Trophoblast cell (in vitro differentiated cells and primary cell): ENCODE data around the gene CDK6.

Experiments used
- DNase-seq, 2 donors: peaks; one replicate each; pipeline ENCODE4 v3.0.0-alpha.2; 2016
- H2AFZ ChIP-seq: 2 replicates; pipeline ENCODE4 v1.6.1; 2013; ENCODE audit warnings: low read length, moderate library complexity, mild to moderate bottlenecking; ENCODE audit not compliant: insufficient read depth, poor library complexity
- H2AK5ac ChIP-seq: 2 replicates; pipeline ENCODE4 v1.6.1; 2013; ENCODE audit warnings: mild to moderate bottlenecking, low read length
- H2BK120ac ChIP-seq: 2 replicates; pipeline ENCODE4 v1.6.1; 2013; ENCODE audit warnings: low read length, mild to moderate bottlenecking, moderate library complexity; ENCODE audit not compliant: insufficient read depth, poor library complexity
- H2BK12ac ChIP-seq: 2 replicates; pipeline ENCODE4 v1.6.1; 2013; ENCODE audit warnings: mild to moderate bottlenecking, low read length, moderate library complexity
- H2BK5ac ChIP-seq: 2 replicates; pipeline ENCODE4 v1.6.1; 2013; ENCODE audit warnings: low read length, low read depth, moderate library complexity, mild to moderate bottlenecking; ENCODE audit not compliant: poor library complexity
- H3K14ac ChIP-seq: 2 replicates; pipeline ENCODE4 v1.6.1; 2013; ENCODE audit warnings: mild to moderate bottlenecking, low read length
- H3K18ac ChIP-seq: 2 replicates; pipeline ENCODE4 v1.6.1; 2013; ENCODE audit warnings: mild to moderate bottlenecking, low read length
- H3K23ac ChIP-seq: 2 replicates; pipeline ENCODE4 v1.6.1; 2013; ENCODE audit warnings: low read length
- H3K27ac ChIP-seq: 2 replicates; pipeline ENCODE4 v1.5.1; 2013; ENCODE audit warnings: low read depth, mild to moderate bottlenecking, inconsistent platforms, low read length, moderate library complexity
- H3K27me3 ChIP-seq: 2 replicates; pipeline ENCODE4 v1.6.1; 2013; ENCODE audit warnings: inconsistent platforms, mild to moderate bottlenecking, low read length, moderate library complexity; ENCODE audit not compliant: insufficient read depth
- H3K36me3 ChIP-seq, 2 experiments: 1 replicate in 1 of 2; 2 replicates in 1 of 2; pipeline ENCODE4 v1.6.1; 2013; ENCODE audit warnings: low read length in 2 of 2, mild to moderate bottlenecking in 2 of 2, moderate library complexity in 1 of 2; ENCODE audit not compliant: insufficient read depth in 2 of 2, control insufficient read depth in 1 of 2
- H3K4ac ChIP-seq: 2 replicates; pipeline ENCODE4 v1.6.1; 2013; ENCODE audit warnings: low read depth, mild to moderate bottlenecking, low read length, moderate library complexity
- H3K4me1 ChIP-seq, 2 experiments: 1 replicate in 1 of 2; 2 replicates in 1 of 2; pipeline ENCODE4 v1.6.1; 2013; ENCODE audit warnings: low read length in 2 of 2, mild to moderate bottlenecking in 2 of 2, moderate library complexity in 1 of 2; ENCODE audit not compliant: insufficient read depth in 2 of 2, control insufficient read depth in 1 of 2
- H3K4me2 ChIP-seq: 2 replicates; pipeline ENCODE4 v1.6.1; 2013; ENCODE audit warnings: inconsistent platforms, mild to moderate bottlenecking, low read length, moderate library complexity
- H3K4me3 ChIP-seq: 2 replicates; pipeline ENCODE4 v1.5.1; 2013; ENCODE audit warnings: mild to moderate bottlenecking, low read depth, low read length, inconsistent platforms
- H3K79me1 ChIP-seq: one replicate; pipeline ENCODE4 v1.6.1; 2013; ENCODE audit warnings: low read length
- H3K79me2 ChIP-seq: 2 replicates; pipeline ENCODE4 v1.6.1; 2013; ENCODE audit warnings: low read length, mild to moderate bottlenecking; ENCODE audit not compliant: control insufficient read depth, insufficient read depth, poor library complexity
- H3K9ac ChIP-seq: 2 replicates; pipeline ENCODE4 v1.6.1; 2013; ENCODE audit warnings: mild to moderate bottlenecking, low read length
- H3K9me3 ChIP-seq: 2 replicates; pipeline ENCODE4 v1.6.1; 2013; ENCODE audit warnings: low read depth, mild to moderate bottlenecking, control low read depth, inconsistent platforms, low read length; ENCODE audit not compliant: insufficient read depth
- H4K12ac ChIP-seq: 2 replicates; pipeline ENCODE4 v1.6.1; 2013; ENCODE audit warnings: low read depth, mild to moderate bottlenecking, low read length, moderate library complexity
- H4K8ac ChIP-seq: 2 replicates; pipeline ENCODE4 v1.6.1; 2013; ENCODE audit warnings: low read depth, mild to moderate bottlenecking, low read length, moderate library complexity
- H4K91ac ChIP-seq: one replicate; pipeline ENCODE4 v1.6.1; 2013; ENCODE audit warnings: low read depth, mild to moderate bottlenecking, low read length, moderate library complexity
- WGBS: extraction: QIAGEN DNeasy Blood & Tissue Kit; methylation state at CpG from one replicate; pipeline ENCODE4 v1.1.7; 2013; ENCODE audit warnings: missing lambda C conversion rate; ENCODE audit not compliant: insufficient read length, insufficient coverage; ENCODE audit errors: extremely low coverage; 5-methylcytosine and 5-hydroxymethylcytosine counted together

The CDK6 gene

GRCh38 chr7:92751902-92752901, 84.2 kb downstream of the CDK6 start:
- no peak for DNase-seq
- no peak overlapping the region for H3K4me3 ChIP-seq
- H2BK5ac ChIP-seq, result no peak overlapping the region
- H3K9ac ChIP-seq, result no peak overlapping the region
- H3K79me2 ChIP-seq, result peaks cover 2% of the 10 kb centered on the region
- H3K4ac ChIP-seq, result no peak overlapping the region
- no peak overlapping the region for H3K18ac ChIP-seq
- H2AK5ac ChIP-seq, result no peak overlapping the region
- H3K79me1 ChIP-seq, result peaks cover 6% of the 10 kb centered on the region
- peak overlapping the region; percentile 66 for H3K27ac ChIP-seq
- no peak overlapping the region for H3K23ac ChIP-seq
- H4K8ac ChIP-seq, result no peak overlapping the region
- H3K27me3 ChIP-seq, result no peaks in the 10 kb centered on the region
- no peaks in the 10 kb centered on the region for H3K36me3 ChIP-seq
- peaks cover 15 to 18% of the 10 kb centered on the region in 2 experiments for H3K4me1 ChIP-seq
- no peak overlapping the region for H4K91ac ChIP-seq
- WGBS, result no CpG with 5 or more reads among the region's 4 CpGs
- H2BK120ac ChIP-seq, result no peak overlapping the region
- H4K12ac ChIP-seq, result no peak overlapping the region
- H3K14ac ChIP-seq, result no peak overlapping the region
- H2AFZ ChIP-seq, result no peak overlapping the region
- no peak overlapping the region for H3K4me2 ChIP-seq
- no peaks in the 10 kb centered on the region for H3K9me3 ChIP-seq
- H2BK12ac ChIP-seq, result no peak overlapping the region

DNA sequence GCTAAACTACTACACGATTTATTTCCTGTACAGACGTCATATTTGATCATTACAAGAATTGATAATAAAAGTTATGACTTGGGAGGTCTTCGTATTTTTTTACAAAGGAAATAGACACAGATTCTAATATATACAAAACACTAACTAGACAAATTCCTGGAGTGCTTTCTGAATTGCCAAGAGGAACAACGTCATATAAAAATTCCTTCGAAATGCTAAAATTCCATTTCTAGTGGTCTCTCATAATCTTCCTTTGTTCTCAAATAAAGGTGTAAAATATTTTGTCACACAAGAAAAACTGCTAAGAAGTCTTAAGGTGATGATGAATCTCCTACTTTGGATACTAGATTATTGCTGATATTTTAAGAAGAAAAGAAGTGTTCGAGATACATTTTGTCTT, 85.4 kb downstream of the CDK6 start:
- Histone ChIP-seq H3K18ac (no peak overlapping the region), H3K23ac (no peak overlapping the region), H4K12ac (no peak overlapping the region), H3K4me3 (no peak overlapping the region), H3K9ac (no peak overlapping the region), H3K27ac (no peak overlapping the region), H3K4ac (no peak overlapping the region), H3K4me2 (no peak overlapping the region), H3K79me1 (peaks cover 8% of the 10 kb centered on the region), H2BK12ac (no peak overlapping the region), H4K91ac (no peak overlapping the region), H3K36me3 (no peaks in the 10 kb centered on the region), H2BK5ac (no peak overlapping the region), H3K4me1 (peaks cover 15 to 19% of the 10 kb centered on the region in 2 experiments), H3K14ac (no peak overlapping the region), H3K27me3 (no peaks in the 10 kb centered on the region), H2AK5ac (no peak overlapping the region), H3K79me2 (peaks cover 2% of the 10 kb centered on the region), H3K9me3 (no peaks in the 10 kb centered on the region), H2BK120ac (no peak overlapping the region), H2AFZ (no peak overlapping the region), H4K8ac (no peak overlapping the region)
- no CpG with 5 or more reads among the region's 6 CpGs for WGBS
- DNase-seq, result peak in 1 of 2 donors; percentile 13

- peaks cover 2% of the 10 kb centered on the region for H3K79me2 ChIP-seq
- no peak overlapping the region for H3K4me2 ChIP-seq
- no peak overlapping the region for H2BK120ac ChIP-seq
- no peak overlapping the region for H2AK5ac ChIP-seq
- H3K9ac ChIP-seq, result no peak overlapping the region
- H3K9me3 ChIP-seq, result no peaks in the 10 kb centered on the region
- no peak overlapping the region for H3K23ac ChIP-seq
- no peak overlapping the region for H3K27ac ChIP-seq
- no peak overlapping the region for H3K4ac ChIP-seq
- peak in 1 of 2 donors; percentile 37 for DNase-seq
- WGBS, result no CpG with 5 or more reads among the region's 4 CpGs
- no peak overlapping the region for H4K91ac ChIP-seq
- H3K4me3 ChIP-seq, result no peak overlapping the region
- no peak overlapping the region for H2AFZ ChIP-seq
- H2BK5ac ChIP-seq, result no peak overlapping the region
- no peak overlapping the region for H3K14ac ChIP-seq
- H2BK12ac ChIP-seq, result no peak overlapping the region
- H3K27me3 ChIP-seq, result no peaks in the 10 kb centered on the region
- no peak overlapping the region for H4K12ac ChIP-seq
- H3K36me3 ChIP-seq, result no peaks in the 10 kb centered on the region
- peaks cover 8% of the 10 kb centered on the region for H3K79me1 ChIP-seq
- peaks cover 12 to 15% of the 10 kb centered on the region in 2 experiments for H3K4me1 ChIP-seq
- no peak overlapping the region for H3K18ac ChIP-seq
- no peak overlapping the region for H4K8ac ChIP-seq
Measured at GRCh38 chr7:92750447-92750839, 85.9 kb downstream of the CDK6 start.

DNA sequence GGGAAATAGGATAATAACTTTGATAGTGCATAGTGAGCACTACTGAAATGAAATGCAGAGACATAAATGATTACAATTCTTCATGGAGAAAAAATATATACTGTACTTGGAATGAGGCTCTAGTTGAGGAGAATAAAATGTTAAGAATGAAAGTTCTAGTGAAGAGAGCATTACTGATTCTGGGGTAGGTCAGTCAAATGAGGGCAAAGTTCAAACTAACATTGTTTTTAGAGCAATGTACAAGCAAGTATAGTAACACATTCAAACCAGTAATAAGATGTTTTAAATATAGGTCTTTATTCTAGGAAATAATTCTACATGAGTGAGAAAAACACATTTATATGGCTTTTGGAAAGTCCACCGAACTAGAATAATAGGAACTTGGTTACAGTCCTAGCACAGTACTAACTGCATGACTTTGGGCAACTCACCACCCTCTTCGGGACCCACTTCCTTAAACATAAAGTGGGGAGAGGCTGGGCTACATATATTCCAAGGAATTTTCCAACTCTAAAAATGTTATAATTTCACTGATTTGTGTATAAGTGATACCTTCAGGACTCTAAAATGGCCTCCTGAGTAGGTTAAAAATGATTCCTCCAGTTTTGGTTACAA, 86.4 kb downstream of the CDK6 start:
- Histone ChIP-seq H2BK120ac (no peak overlapping the region), H3K9me3 (no peaks in the 10 kb centered on the region), H4K8ac (no peak overlapping the region), H3K27me3 (no peaks in the 10 kb centered on the region), H3K4me1 (peaks cover 7 to 10% of the 10 kb centered on the region in 2 experiments), H3K27ac (no peak overlapping the region), H2AFZ (no peak overlapping the region), H3K9ac (no peak overlapping the region), H3K4me2 (no peak overlapping the region), H2AK5ac (no peak overlapping the region), H2BK5ac (no peak overlapping the region), H3K79me1 (peaks cover 5% of the 10 kb centered on the region), H3K4me3 (no peak overlapping the region), H2BK12ac (no peak overlapping the region), H3K79me2 (peaks cover 2% of the 10 kb centered on the region), H3K23ac (no peak overlapping the region), H3K36me3 (no peaks in the 10 kb centered on the region), H3K4ac (no peak overlapping the region), H4K91ac (no peak overlapping the region), H3K14ac (no peak overlapping the region), H3K18ac (no peak overlapping the region), H4K12ac (no peak overlapping the region)
- no peak for DNase-seq
- WGBS, result no CpG with 5 or more reads among the region's 2 CpGs
